ENCODE data around the gene PAH.

Gene PAH

GRCh38 chr12:102917026-102917787 is at the start of gene PAH:
TSS of gene PAH (minus strand) at chr12:102917244. CDS start at chr12:102917130, 114 bp downstream.
- no peak for DNase-seq

DNA sequence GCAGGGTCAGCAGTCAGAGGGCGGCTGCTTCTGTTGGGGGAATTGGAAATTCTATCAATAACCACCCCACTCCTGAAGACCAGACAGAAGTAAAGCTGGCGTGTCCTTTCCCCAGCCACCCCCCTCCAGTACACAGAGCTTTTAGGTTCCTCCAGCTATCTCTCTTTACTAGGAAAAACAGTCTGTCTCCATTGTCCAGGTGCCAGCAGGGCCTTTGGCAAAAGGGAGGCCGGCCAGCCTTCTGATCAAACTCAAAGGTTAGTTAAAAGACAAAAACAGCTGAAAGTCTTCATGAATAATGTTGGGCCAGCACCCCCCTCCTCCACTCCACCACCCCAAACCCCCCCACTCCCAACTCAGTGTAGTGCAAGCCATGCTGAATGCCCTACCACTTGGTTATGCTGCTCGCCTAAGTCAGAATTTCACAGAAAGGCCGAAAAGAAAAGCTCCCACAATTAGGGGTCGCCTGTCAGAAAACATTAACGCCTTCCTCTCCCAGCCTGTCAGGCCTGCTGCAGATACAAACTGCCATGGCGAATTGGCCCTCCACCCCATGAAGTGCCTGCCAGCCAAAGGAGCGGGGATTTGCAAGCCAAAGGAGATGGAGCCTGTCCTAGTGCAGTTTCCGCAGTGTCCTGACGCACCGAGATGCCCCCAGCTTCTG is 49.3 kb upstream of the PAH start:
- DNase-seq = no peak

- DNase-seq = peak; percentile 69
Measured at GRCh38 chr12:102965281-102966155, 48.5 kb upstream of the PAH start.

DNA sequence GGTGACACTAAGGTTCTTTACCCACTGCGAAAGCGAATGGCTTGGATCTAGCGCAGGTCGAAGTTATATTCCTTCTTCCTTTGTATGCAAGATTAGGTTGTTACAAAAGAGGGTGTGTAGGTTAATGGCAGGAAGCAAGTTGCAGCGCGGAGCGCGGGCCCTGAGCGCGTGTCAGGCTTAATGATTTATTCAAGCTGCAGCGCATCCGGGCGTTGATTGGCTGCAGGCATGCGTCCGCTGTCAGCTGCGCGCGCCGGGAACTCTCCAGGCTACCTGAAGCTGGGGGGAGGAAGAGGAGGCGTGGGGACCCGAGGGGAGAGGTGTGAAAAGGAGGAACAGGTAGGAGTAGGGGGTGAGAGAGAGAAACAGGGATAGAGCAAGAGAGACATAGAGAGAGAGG is 47.8 kb upstream of the PAH start:
- DNase-seq = peak; percentile 93

DNA sequence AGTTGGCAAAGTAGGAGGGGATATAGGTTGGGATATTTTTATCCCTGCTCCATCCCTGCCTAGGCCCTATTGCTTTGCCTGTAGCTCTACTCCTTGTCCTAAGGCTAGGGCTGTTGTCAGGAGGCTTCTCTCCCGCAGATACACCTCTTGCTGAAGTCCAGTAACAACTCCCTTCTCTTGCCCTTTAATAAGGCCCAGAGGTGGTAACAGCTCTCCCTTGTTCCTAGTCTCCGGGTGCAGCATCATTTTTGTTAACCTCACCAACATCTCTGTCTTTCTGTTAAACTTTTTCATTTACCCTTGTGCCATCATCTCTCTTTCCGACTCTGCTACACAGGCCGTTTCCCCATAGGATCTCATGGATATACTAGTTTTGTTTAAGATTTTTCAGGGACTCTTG is 46.8 kb upstream of the PAH start:
- no peak for DNase-seq

GRCh38 chr12:102962986-102963385 is 45.9 kb upstream of the PAH start:
- DNase-seq = no peak

DNA sequence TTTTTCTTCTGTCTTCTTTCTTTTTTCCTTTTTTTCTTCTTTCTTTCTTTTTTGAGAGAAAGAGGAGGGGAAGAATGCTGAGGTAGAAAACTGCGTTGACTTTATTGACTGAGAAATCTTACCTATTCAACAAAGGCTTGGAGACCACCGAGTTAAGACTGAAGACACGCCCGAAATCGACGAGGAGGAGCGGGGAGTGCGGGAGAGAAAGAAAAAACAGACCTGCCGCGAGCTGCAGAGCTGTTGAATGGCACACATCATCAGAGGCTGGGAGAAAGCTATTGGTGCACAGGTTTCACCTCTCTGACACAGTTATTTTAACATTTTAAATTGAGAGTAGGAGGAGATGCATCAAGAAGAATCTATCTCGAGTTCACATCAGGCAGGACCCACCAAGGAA is 45.5 kb upstream of the PAH start:
- no peak for DNase-seq

- DNase-seq = peak; percentile 79
Measured at GRCh38 chr12:102961466-102961855, 44.4 kb upstream of the PAH start.

DNA sequence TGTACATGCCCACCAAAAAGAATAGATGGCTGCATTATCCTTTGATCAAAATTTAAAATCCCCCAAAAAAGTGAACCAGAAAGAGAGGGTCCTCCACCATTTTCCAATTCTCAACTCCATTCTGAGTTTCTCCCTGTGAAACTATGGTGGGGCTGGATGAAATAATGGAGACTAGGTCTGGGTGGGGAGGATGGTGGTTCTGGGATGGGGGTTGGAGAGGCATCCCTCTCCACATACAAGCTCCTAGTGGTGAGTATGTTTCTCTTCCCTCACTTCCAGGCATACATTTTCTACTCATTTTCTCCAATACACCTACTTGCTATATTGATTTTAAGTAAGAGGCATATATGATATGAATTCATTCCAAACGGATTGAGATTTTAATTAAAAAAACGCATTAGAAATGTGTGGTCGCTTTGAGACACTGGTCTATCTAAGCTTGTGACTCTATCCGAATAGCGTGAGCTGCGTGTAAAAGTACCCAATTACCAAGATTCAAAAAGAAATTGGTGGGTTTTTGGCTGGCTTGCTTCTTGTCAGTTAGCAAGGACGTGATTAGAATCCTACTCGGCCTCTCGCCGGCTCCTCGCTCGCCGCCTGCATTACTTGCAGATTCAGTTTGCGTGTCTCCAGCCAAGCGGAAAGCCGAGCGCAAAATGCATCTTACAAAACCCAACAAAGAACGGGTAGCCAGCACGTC is 43.9 kb upstream of the PAH start:
- peak; percentile 56 for DNase-seq

GRCh38 chr12:102959391-102959790 is 42.3 kb upstream of the PAH start:
- peak; percentile 28 for DNase-seq

DNA sequence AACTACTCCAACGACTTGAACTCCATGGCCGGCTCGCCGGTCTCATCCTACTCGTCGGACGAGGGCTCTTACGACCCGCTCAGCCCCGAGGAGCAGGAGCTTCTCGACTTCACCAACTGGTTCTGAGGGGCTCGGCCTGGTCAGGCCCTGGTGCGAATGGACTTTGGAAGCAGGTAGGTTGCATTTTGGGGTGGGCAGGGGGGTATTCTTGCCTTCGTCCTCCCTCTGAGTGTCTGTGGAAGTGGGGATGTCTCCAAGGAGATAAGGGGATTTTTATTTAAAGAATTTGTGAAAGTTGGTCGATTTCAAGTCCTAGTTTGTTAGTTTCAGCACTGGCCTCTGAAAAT is 41.8 kb upstream of the PAH start:
- DNase-seq = no peak

- no peak for DNase-seq
Measured at GRCh38 chr12:102958073-102958829, 41.2 kb upstream of the PAH start.

- peak; percentile 90 for DNase-seq
Measured at GRCh38 chr12:102957339-102958050, 40.5 kb upstream of the PAH start, which contains the start of gene ASCL1. TSS of gene ASCL1 (plus strand) at chr12:102957674. CDS start at chr12:102958245, 571 bp downstream.

GRCh38 chr12:102956738-102957327 is 39.8 kb upstream of the PAH start:
- no peak for DNase-seq

- peak; percentile 35 for DNase-seq
Measured at GRCh38 chr12:102955926-102956737, 39.1 kb upstream of the PAH start.

DNA sequence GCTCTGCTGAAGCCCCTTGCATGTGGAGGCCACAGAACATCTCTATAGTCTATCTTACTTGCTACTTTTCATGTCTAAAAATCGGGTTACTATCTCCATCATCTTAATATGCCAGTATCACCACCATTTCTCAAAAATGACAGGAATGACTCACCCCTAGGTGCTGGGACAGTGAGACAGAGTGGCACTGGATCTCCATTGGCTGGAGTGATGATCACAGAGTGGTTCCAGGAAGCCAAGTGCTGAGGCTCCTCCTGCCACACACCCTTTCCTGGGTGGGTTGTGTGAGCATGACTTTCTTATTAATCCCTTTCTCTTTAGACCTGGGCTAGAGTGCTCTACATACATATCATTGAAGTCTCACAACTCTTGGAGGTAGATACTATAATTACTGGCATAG is 37.1 kb upstream of the PAH start:
- no peak for DNase-seq

DNA sequence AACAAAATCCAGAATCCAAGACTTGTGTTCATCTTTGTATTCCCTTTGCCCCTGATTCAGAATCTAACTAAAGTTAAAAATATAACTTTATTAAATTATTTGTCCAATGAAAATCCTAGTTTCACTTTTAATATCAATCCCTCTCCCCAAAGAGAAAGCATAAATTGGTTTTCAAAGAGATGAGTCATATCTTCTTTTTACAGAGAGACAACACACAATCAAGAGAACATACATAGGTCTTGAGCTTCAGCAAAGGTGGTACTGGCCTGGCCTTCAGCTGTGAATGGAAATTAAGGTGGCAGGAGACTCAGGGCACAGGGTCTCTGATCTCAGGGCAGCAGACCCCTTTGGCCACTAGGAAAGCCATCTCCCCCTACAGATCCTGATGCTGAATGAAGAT is 36.2 kb upstream of the PAH start:
- DNase-seq = no peak

DNA sequence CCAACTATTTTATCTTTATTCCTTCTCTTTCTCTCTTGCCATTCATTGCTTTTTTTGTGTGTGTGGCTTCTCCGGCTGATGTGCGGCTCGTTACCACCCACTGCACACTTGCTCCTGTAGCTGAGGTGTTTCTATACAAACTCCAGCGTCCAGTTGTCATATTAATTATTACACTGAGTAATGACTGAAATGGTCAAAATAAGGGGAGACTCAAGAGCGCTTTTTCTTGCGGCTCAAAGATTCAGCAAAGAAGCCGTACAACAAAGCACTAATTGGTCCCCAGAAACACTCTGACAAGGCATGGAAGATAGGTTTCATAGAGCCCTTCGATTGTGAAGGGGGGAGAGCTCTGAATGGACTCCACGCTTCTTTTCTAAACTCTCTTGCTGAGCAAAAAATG is 34.8 kb upstream of the PAH start:
- DNase-seq = peak; percentile 34

- DNase-seq = peak; percentile 79
Measured at GRCh38 chr12:102950950-102951619, 34.0 kb upstream of the PAH start.

All from NCI-H1417 treated with DMSO at 0.1 percent for 48 hours (cell line).